CD4-positive, alpha-beta T cell treated with Interleukin-10 for 1 hour (primary cell): ENCODE results near the gene AIFM2.
"Not testable (repeated sequence)": the region's sequence is repeated elsewhere in the genome, so short reads cannot be mapped to it uniquely, and the experiment has no call there.

Experiments
- DNase-seq: peaks from one replicate; pipeline ENCODE4 v3.0.0-alpha.2; 2020

Gene AIFM2

DNA sequence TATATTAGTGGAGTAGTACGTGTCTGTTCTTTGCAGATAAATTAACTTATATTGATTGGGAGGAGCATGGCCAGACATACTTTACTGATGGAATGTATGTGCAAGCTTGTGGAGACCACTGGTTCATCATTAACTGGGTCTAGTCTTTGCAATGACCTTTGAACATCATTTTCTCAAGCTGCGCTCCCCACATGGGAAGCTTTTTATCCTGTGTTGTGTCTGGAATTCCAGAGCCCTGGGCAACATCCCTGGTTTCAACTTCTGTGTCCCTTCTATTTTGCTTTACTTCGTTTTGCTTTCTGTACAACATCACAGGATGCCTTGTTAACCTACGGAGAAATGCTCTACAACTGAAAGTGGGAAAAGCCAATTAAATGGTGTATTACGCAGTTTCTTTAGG, 41.7 kb downstream of the AIFM2 start:
- DNase-seq, result no peak

GRCh38 chr10:70090013-70090412, 42.6 kb downstream of the AIFM2 start:
- no peak for DNase-seq

DNA sequence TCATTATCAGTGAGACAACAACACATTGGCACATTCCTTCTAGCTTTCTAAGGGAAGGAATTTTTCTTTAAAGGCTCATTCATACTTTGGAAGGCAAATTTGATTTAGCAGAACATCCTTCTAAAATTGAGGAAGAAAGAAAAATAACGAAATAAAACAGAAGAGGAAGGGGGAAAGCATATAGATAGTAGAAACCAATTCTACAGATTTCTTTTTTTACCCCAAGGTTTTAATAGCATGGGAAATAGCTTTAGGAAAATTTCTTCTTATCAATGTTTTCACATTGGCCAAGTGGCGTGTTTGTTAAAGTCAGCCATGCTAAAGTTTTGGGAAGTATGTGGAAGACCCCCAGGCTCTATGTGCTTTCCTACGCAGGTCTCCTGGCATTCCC, 44.3 kb downstream of the AIFM2 start:
- no peak for DNase-seq

DNA sequence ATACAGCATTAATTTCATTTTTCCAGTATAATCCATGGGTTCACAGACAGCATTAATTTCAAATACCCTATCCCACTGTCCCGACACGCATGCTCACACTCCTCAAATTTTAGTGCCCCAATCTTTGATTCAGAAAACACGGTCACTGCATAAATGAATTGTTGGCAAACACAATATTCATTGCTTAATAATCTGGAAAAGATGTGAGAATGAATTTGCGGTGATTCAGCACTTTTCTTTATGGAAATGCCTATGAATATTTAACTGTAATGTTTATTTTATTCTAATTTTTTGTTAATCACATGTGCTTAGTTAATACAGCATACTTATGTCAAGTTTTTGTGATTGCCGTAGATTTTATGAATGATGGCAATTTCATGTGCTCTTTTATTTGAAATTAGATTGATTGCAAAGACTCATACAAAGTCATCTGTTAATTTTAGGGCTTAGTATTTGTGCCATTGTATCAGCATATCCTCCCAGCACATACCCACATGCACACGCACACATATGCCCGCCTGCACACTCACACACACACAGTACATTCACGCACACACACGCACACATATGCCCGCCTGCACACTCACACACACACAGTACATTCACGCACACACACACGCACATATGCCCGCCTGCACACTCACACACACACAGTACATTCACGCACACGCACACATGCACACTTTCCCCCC, 44.9 kb downstream of the AIFM2 start:
- DNase-seq, result no peak

DNA sequence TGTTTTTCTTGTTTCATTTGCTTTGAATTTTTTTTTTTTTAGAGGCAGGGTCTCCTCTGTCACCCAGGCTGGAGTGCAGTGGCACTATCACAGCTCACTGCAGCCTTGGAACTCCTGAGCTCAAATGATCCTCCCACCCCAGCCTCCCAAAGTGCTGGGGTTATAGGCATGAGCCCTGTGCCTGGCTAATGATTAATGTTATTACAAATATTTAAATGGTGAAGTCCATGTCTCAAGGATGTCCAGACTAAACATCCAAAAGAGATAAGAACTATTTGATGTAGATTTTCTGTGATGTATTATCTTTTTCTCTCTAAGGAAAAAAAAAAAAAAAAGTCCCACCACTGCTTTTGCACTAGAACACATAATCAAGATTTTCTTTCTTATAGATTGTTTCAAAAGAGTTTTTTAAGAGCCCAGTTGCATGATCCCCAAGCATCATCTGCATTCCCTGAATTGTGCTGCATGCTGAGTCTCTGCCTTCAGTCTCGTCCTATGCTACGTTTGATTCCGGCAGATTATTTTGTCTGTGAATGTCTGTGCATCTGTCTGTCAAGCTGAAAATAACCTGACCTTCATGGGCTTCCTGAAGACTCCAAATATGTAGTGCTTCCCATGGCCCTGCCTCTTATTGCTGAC, 46.5 kb downstream of the AIFM2 start:
- DNase-seq, result no peak

GRCh38 chr10:70084189-70084588, 48.4 kb downstream of the AIFM2 start:
- peak; percentile 19 for DNase-seq

GRCh38 chr10:70080789-70081188, 51.8 kb downstream of the AIFM2 start:
- DNase-seq, result not testable (repeated sequence)

DNA sequence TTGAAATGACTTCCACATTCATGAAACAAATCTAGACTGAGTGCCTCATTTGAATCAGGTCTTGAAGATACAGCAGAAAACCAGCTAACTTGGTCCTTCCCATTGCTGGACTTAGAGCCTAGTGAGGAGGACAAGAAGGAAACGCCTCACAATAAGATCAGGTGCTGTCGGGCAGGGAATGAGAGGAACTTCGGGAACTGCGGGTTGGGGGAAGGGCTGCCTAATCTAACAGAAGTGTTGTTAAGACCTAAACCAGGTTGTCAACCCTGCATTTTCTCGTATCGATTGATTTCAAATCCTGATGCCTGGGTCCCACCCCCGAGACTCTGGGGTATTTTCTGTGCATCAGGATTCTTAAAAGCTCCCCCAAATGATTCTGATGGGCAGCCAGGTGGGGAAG, 53.7 kb downstream of the AIFM2 start:
- DNase-seq, result no peak

- no peak for DNase-seq
These were observed 54.3 kb downstream of the AIFM2 start for GRCh38 chr10:70078329-70078728.

GRCh38 chr10:70074971-70075370, 57.7 kb downstream of the AIFM2 start:
- DNase-seq, result no peak

- no peak for DNase-seq
These were observed 58.5 kb downstream of the AIFM2 start for GRCh38 chr10:70074165-70074564.

DNA sequence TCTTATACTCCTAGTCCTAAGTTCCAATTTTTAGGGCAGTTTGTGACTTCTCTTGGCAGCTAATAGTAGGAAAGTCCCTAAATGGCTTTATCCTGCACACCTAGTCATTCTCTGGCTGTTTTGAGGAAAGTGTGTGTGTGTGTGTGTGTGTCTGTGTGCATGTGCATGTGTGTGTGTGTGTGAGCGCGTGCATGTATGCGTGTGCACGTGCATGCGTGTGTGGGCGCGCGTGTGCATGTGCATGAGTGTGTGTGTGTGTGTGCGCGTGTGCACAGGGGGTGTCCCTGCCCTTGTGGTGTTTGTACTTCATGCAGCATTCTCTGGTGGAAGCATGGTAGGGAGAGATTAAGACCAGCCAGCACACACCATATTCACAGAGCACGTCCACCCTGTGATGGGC, 61.8 kb downstream of the AIFM2 start:
- no peak for DNase-seq

DNA sequence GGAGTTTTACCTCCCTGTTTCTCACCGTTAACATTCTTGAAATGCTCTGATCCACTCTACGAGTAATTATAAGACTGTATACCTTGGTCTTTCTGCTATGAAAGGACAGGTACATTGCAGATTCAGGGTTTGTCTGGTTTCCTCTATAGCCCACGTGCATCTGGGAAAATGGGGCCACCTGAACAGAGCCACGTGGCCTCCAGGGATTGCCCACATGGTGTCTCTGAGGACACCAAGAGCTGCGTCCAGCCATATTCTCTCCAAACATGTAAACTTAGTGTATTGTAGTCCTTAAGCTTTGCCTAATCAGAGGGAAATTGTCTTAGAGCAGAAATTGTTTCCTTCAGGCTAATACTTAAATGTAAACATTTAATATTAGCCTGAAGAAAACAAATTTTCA, 63.3 kb downstream of the AIFM2 start:
- DNase-seq, result no peak

- no peak for DNase-seq
These were observed 63.7 kb downstream of the AIFM2 start for GRCh38 chr10:70068925-70069324.

DNA sequence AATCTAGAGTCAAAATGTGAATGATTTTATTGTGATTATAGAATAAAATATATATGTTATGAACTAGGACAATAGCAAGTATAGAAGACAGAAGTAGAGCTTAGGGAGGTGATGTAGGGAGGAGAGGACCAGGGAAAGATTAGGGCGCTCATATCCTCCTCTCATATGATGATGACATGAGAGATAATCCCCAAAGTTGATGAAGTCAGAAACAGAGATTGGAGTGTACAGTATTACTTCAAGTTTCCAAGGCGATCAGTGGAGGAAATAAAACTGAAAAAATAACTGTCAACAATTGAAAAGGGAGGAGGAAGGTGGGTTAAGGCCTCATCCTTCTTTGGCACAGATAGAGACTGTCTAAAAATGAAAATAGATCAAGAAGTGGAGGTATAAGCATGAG, 65.0 kb downstream of the AIFM2 start:
- no peak for DNase-seq

DNA sequence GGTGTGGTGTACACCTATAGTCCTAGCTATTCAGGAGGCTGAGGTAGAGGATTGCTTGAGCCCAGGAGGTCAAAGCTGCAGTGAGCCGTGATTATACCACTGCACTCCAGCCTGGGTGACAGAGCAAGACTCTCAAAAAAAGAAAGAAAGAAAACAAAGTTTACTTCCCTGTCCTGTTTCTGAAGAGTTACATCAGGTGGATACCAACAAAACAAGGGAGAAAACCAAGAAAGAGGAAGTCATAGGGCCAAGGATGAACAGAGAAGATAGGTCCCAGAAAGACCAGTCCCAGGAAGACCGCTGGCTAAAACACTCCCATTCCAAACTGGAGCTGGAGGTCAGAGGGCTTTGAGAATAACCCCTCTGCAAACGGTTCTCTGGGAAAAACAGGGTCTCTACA, 66.4 kb downstream of the AIFM2 start:
- no peak for DNase-seq

- no peak for DNase-seq
These were observed 68.1 kb downstream of the AIFM2 start for GRCh38 chr10:70064486-70064885.

DNA sequence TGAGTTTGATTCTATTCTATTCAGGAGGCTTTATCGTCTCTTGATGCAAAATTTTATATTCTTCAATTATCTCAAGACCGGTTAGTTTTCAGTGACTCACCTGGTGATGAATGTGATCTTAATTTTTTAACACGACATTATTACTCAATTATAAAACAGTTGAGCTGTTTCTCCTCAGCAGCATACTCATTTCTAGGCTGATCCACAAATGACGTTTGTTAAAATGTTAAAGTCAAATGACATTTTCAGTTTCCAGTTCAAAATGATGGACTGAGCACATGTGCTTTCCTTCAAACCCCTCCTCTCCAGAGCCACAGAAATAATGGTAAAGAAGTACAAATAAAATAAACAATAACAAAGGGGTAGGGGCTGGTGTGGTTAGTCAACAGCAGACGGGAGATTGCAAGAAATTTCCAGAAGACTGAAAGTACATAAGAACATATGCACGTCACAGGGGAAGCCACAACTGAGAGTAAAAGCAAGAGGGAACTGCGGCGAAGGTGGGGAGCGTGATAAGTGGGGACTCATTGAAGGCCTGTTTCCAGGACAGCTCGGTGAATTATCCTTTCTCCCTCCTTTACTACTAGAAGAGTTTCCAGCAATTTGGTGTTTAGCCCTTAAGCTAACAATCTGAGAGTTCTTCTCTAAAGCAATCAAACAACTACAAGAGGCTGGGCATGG, 69.1 kb downstream of the AIFM2 start:
- no peak for DNase-seq
